HepG2 (cell line): Measurements from ENCODE around the gene ZNRF3. TPM values are rescaled to one million over a fixed set of nuclear protein-coding genes. Genes with fewer than 3 reads are reported as not detected.
A peak's percentile ranks its signal among the peaks of the same experiment; 100 is the strongest.

Source experiments
- DMAP1 ChIP-seq: IDR thresholded peaks from 2 replicates; pipeline ENCODE4 v1.6.1; 2016
- E2F2 ChIP-seq: sonication (generic); formaldehyde crosslinking; IDR thresholded peaks from 2 replicates; pipeline ENCODE4 v1.4.0; 2020; ENCODE audit warnings: missing genetic modification reagents, borderline replicate concordance
- FLYWCH1 ChIP-seq: sonication (generic); formaldehyde crosslinking; IDR thresholded peaks from 2 replicates; pipeline ENCODE4 v1.8.1; 2023; ENCODE audit warnings: mild to moderate bottlenecking, missing genetic modification reagents
- HIC2 ChIP-seq: sonication (generic); formaldehyde crosslinking; IDR thresholded peaks from 2 replicates; pipeline ENCODE4 v1.9.0; 2022; ENCODE audit warnings: low read depth, missing genetic modification reagents
- LRRFIP1 ChIP-seq: sonication (generic); formaldehyde crosslinking; conservative IDR thresholded peaks from 2 replicates; pipeline ENCODE4 v1.4.0; 2020; ENCODE audit warnings: missing genetic modification reagents
- MIXL1 ChIP-seq: IDR thresholded peaks from 2 replicates; pipeline ENCODE4 v1.6.1; 2016
- SNAPC4 ChIP-seq: sonication (generic); formaldehyde crosslinking; IDR thresholded peaks from 2 replicates; pipeline ENCODE4 v1.4.0; 2020; ENCODE audit warnings: mild to moderate bottlenecking, missing genetic modification reagents
- TP53 ChIP-seq: sonication (generic); formaldehyde crosslinking; conservative IDR thresholded peaks from 2 replicates; pipeline ENCODE4 v1.4.0; 2020; ENCODE audit warnings: missing genetic modification reagents
- ZFP36L2 ChIP-seq: sonication (generic); formaldehyde crosslinking; IDR thresholded peaks from 2 replicates; pipeline ENCODE4 v1.4.0; 2020; ENCODE audit warnings: missing genetic modification reagents
- ZNF296 ChIP-seq: sonication (generic); formaldehyde crosslinking; conservative IDR thresholded peaks from 2 replicates; pipeline ENCODE4 v1.5.0; 2020; ENCODE audit warnings: mild to moderate bottlenecking, missing genetic modification reagents
- ZNF383 ChIP-seq: sonication (generic); formaldehyde crosslinking; IDR thresholded peaks from 2 replicates; pipeline ENCODE4 v1.4.0; 2020; ENCODE audit warnings: missing genetic modification reagents, mild to moderate bottlenecking, borderline replicate concordance
- ZNF414 ChIP-seq: sonication (generic); formaldehyde crosslinking; IDR thresholded peaks from 2 replicates; pipeline ENCODE4 v1.5.0; 2020; ENCODE audit warnings: missing genetic modification reagents
- ZNF598 ChIP-seq: sonication (generic); formaldehyde crosslinking; IDR thresholded peaks from 2 replicates; pipeline ENCODE4 v1.5.1; 2020; ENCODE audit warnings: mild to moderate bottlenecking, missing genetic modification reagents, borderline replicate concordance
- ZNF841 ChIP-seq: sonication (generic); formaldehyde crosslinking; IDR thresholded peaks from 2 replicates; pipeline ENCODE4 v1.8.1; 2023; ENCODE audit warnings: missing genetic modification reagents, borderline replicate concordance
- ZUFSP ChIP-seq: sonication (generic); formaldehyde crosslinking; IDR thresholded peaks from 2 replicates; pipeline ENCODE4 v1.9.0; 2021; ENCODE audit warnings: missing genetic modification reagents, mild to moderate bottlenecking, borderline replicate concordance
- polyA plus RNA-seq, 8 experiments: library from polyadenylated mRNA; depleted of rRNA in 3 of 8; stranded (reverse) in 7 of 8; unstranded in 1 of 8; fragments of >200 nt; fragmentation: Illumina TruSeq in 4 of 8; extraction: Trizol in 4 of 8; gene quantifications; 2 replicates each; pipeline versions ENCODE4 v1.2.1 to v1.2.3, GENCODE V29; 2011 to 2016; ENCODE audit warnings: low read depth in 4 of 8, missing spikeins in 1 of 8, mixed read lengths in 1 of 8; ENCODE audit not compliant: insufficient read depth in 1 of 8
- total RNA-seq, 5 experiments: library from RNA; depleted of rRNA; stranded (reverse); fragments of >200 nt; fragmentation: Illumina TruSeq; extraction: Trizol; gene quantifications; 2 replicates each; pipeline ENCODE4 v1.2.3, GENCODE V29; 2016; ENCODE audit warnings: low read depth in 1 of 5

ZNRF3 gene
- total and polyA plus RNA-seq, 2 of the 13 experiments (the other 11 are each of a cell fraction or from before 2014, with no cell fraction given), result 20.3 to 36.7 TPM

- TF ChIP-seq SNAPC4 (CRISPR knock-in tag), result no peak; the same call in 1 of the 2 replicates
- TF ChIP-seq MIXL1 (CRISPR knock-in tag), result peak; percentile 81
- TF ChIP-seq ZFP36L2 (CRISPR knock-in tag), result no peak
- no peak for TF ChIP-seq HIC2
- no peak for TF ChIP-seq ZNF841
- no peak for TF ChIP-seq ZNF598
- TF ChIP-seq ZNF414 (CRISPR knock-in tag), result peak; percentile 73; the same call in 1 of the 2 replicates
- TF ChIP-seq ZNF383 (CRISPR knock-in tag), result no peak
- TF ChIP-seq E2F2 (CRISPR knock-in tag), result no peak
- TF ChIP-seq TP53 (CRISPR knock-in tag), result no peak
- TF ChIP-seq ZNF296, result no peak
- TF ChIP-seq LRRFIP1 (CRISPR knock-in tag), result no peak
- no peak for TF ChIP-seq ZUFSP (CRISPR knock-in tag)
- TF ChIP-seq DMAP1 (CRISPR knock-in tag), result 0 out of 2 replicates have a peak, but pooled peaks have one; percentile 38
- no peak for TF ChIP-seq FLYWCH1 (CRISPR knock-in tag)
These were observed 98.6 kb downstream of the ZNRF3 start (continued) for GRCh38 chr22:28981818-28982499.
